DOHH2 (cell line): ENCODE data around the gene AEBP2.

ENCODE experiments used
- H3F3A ChIP-seq: fragments of 200-600 bp; sonication (generic), shearing (Covaris generic); 2 replicates; pipeline ENCODE4 v1.6.0; 2016; ENCODE audit warnings: antibody characterized with exemption, mild to moderate bottlenecking; ENCODE audit not compliant: control insufficient read depth, insufficient read depth
- H3K27ac ChIP-seq: fragments of 200-600 bp; sonication (generic); 2 replicates; pipeline ENCODE4 v1.5.1; 2014; ENCODE audit warnings: low read depth, mild to moderate bottlenecking, low read length, moderate library complexity
- H3K27me3 ChIP-seq: fragments of 200-600 bp; sonication (generic); 2 replicates; pipeline ENCODE4 v1.6.1; 2014; ENCODE audit warnings: mild to moderate bottlenecking, low read length, mixed read lengths; ENCODE audit not compliant: control insufficient read depth
- H3K36me3 ChIP-seq: fragments of 200-600 bp; sonication (generic); 2 replicates; pipeline ENCODE4 v1.6.1; 2014; ENCODE audit warnings: mild to moderate bottlenecking, low read length, moderate library complexity, mixed read lengths; ENCODE audit not compliant: control insufficient read depth
- H3K4me1 ChIP-seq: fragments of 200-600 bp; sonication (generic); 2 replicates; pipeline ENCODE4 v1.6.1; 2014; ENCODE audit warnings: mild to moderate bottlenecking, low read length, mixed read lengths; ENCODE audit not compliant: control insufficient read depth
- H3K4me2 ChIP-seq: fragments of 200-600 bp; sonication (generic); 2 replicates; pipeline ENCODE4 v1.6.0; 2014; ENCODE audit warnings: mild to moderate bottlenecking, low read length, moderate library complexity
- H3K4me3 ChIP-seq: fragments of 200-600 bp; sonication (generic); 2 replicates; pipeline ENCODE4 v1.5.1; 2014; ENCODE audit warnings: mild to moderate bottlenecking, low read length, mixed read lengths
- H3K79me2 ChIP-seq: fragments of 200-600 bp; sonication (generic); 2 replicates; pipeline ENCODE4 v1.6.1; 2014; ENCODE audit warnings: mild to moderate bottlenecking, low read length, mixed read lengths; ENCODE audit not compliant: control insufficient read depth
- H3K9me2 ChIP-seq: fragments of 200-600 bp; sonication (generic); replicated peaks from 2 replicates; pipeline ENCODE4 v1.6.1; 2014; ENCODE audit warnings: mild to moderate bottlenecking, low read length, mixed read lengths; ENCODE audit not compliant: control insufficient read depth
- H3K9me3 ChIP-seq: fragments of 200-600 bp; sonication (generic); 2 replicates; pipeline ENCODE4 v1.6.1; 2014; ENCODE audit warnings: antibody characterized with exemption, low read length, mixed read lengths; ENCODE audit not compliant: control insufficient read depth, insufficient read depth
- H4K20me1 ChIP-seq: fragments of 200-600 bp; sonication (generic); 2 replicates; pipeline ENCODE4 v1.6.0; 2014; ENCODE audit warnings: low read depth, mild to moderate bottlenecking, antibody characterized with exemption, low read length, moderate library complexity; ENCODE audit not compliant: control insufficient read depth, insufficient read depth
- CTCF ChIP-seq: fragments of 200-600 bp; sonication (generic); IDR thresholded peaks from one replicate; pipeline ENCODE4 v1.5.1; 2014; ENCODE audit warnings: antibody characterized with exemption, mild to moderate bottlenecking, low read depth, low read length; ENCODE audit not compliant: poor library complexity, severe bottlenecking
- EZH2phosphoT487 ChIP-seq: fragments of 200-600 bp; sonication (generic); IDR thresholded peaks from 2 replicates; pipeline ENCODE4 v1.6.1; 2017; ENCODE audit warnings: borderline replicate concordance, mild to moderate bottlenecking, antibody characterized with exemption, low read length, moderate library complexity, mixed read lengths

Gene AEBP2

GRCh38 chr12:19506497-19506896 is 67.2 kb downstream of the AEBP2 start:
- no peaks in the 10 kb centered on the region for H3K9me2 ChIP-seq
- peaks cover 73% of the 10 kb centered on the region for H3K79me2 ChIP-seq
- TF ChIP-seq CTCF (no peak), EZH2phosphoT487 (no peak)
- H3K4me2 ChIP-seq = no peak overlapping the region
- 0 out of 2 replicates have a peak, but pooled peaks cover 6% of the 10 kb centered on the region for H4K20me1 ChIP-seq
- no peaks in the 10 kb centered on the region for H3K27me3 ChIP-seq
- no peaks in the 10 kb centered on the region for H3K9me3 ChIP-seq
- peaks cover 43% of the 10 kb centered on the region for H3K36me3 ChIP-seq
- no peak overlapping the region for H3K4me3 ChIP-seq
- H3K27ac ChIP-seq = no peak overlapping the region
- no peaks in the 10 kb centered on the region for H3K4me1 ChIP-seq
- H3F3A ChIP-seq = no peaks in the 10 kb centered on the region

GRCh38 chr12:19507823-19508222 is 68.5 kb downstream of the AEBP2 start:
- TF ChIP-seq CTCF (no peak), EZH2phosphoT487 (no peak)
- no peaks in the 10 kb centered on the region for H3K9me2 ChIP-seq
- no peaks in the 10 kb centered on the region for H3K9me3 ChIP-seq
- H3K4me3 ChIP-seq = no peak overlapping the region
- no peaks in the 10 kb centered on the region for H3K27me3 ChIP-seq
- H3K27ac ChIP-seq = no peak overlapping the region
- no peaks in the 10 kb centered on the region for H3K4me1 ChIP-seq
- H4K20me1 ChIP-seq = 0 out of 2 replicates have a peak, but pooled peaks cover 6% of the 10 kb centered on the region
- H3K36me3 ChIP-seq = peaks cover 41% of the 10 kb centered on the region
- H3F3A ChIP-seq = no peaks in the 10 kb centered on the region
- H3K79me2 ChIP-seq = peaks cover 67% of the 10 kb centered on the region
- H3K4me2 ChIP-seq = no peak overlapping the region

- H3K9me2 ChIP-seq = no peaks in the 10 kb centered on the region
- no peaks in the 10 kb centered on the region for H3K4me1 ChIP-seq
- H3K9me3 ChIP-seq = no peaks in the 10 kb centered on the region
- H3K27me3 ChIP-seq = no peaks in the 10 kb centered on the region
- H3K4me2 ChIP-seq = no peak overlapping the region
- H3K79me2 ChIP-seq = peaks cover 44% of the 10 kb centered on the region
- no peak overlapping the region for H3K27ac ChIP-seq
- H3K4me3 ChIP-seq = no peak overlapping the region
- TF ChIP-seq EZH2phosphoT487 (no peak), CTCF (no peak)
- 0 out of 2 replicates have a peak, but pooled peaks cover 3% of the 10 kb centered on the region for H4K20me1 ChIP-seq
- H3F3A ChIP-seq = no peaks in the 10 kb centered on the region
- H3K36me3 ChIP-seq = peaks cover 48% of the 10 kb centered on the region
These were observed 71.2 kb downstream of the AEBP2 start for GRCh38 chr12:19510461-19510860.
